ENCODE measurements around the gene NTRK3. TPM values are rescaled to one million over a fixed set of nuclear protein-coding genes. Genes with fewer than 3 reads are reported as not detected.

NTRK3 gene
- polyA plus RNA-seq, 1 donor (not counting 4 experiments of a cell fraction or from before 2014, with no cell fraction given), result not detected

DNA sequence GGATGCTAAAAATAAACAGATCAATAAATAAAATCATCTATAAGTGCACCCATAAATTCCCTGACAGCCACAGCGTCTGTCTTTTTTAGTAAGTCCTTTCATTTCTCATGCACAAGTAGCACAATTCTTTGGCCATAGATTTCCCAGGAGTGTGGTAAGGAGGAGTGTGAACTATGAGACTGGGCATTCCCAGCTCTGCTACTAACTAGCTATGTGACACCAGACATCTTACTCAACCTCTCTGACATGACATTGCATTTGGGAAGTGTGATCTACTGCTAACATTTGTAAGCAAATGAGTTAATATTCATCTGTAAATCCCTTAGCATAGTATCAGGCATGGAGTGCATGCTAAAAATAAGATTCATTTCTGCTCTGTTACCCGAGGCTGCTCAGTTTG lies 301.7 kb downstream of the NTRK3 start:
- H3K27ac ChIP-seq (ENCODE audit: control insufficient read depth, insufficient read depth, low read length), result no peak overlapping the region
- DNase-seq (ENCODE audit: low read depth, low spot score) (no peak), FAIRE-seq (no peak)
- no peaks in the 10 kb centered on the region for H3K79me2 ChIP-seq (ENCODE audit: control insufficient read depth, insufficient read depth, low read length)
- no peaks in the 10 kb centered on the region for H3K27me3 ChIP-seq (ENCODE audit: control insufficient read depth, extremely low read depth, insufficient read depth, low read length)
- no peaks in the 10 kb centered on the region for H3K36me3 ChIP-seq (ENCODE audit: control insufficient read depth in 2 of 2, extremely low read depth in 1 of 2, insufficient read depth in 2 of 2, low read length in 2 of 2)
- no peak overlapping the region for H3K4me2 ChIP-seq (ENCODE audit: control insufficient read depth, extremely low read depth, insufficient read depth, low read depth, low read length)
- peaks cover 5% of the 10 kb centered on the region for H3K9me3 ChIP-seq (ENCODE audit: control insufficient read depth, low read depth, low read length)
- no peak overlapping the region for H2AFZ ChIP-seq (ENCODE audit: control insufficient read depth, low read length)
- dilution Hi-C loops (cut with MboI; ENCODE audit: extremely low pct_ligation_motif_present, low sequenced_read_pairs), result no loop called here
- H3K4me1 ChIP-seq (ENCODE audit: control insufficient read depth, extremely low read depth, insufficient read depth, low read length), result no peaks in the 10 kb centered on the region
- H3K9me1 ChIP-seq (ENCODE audit: control insufficient read depth, extremely low read depth, insufficient read depth, low read length), result no peaks in the 10 kb centered on the region
- no peak for TF ChIP-seq EZH2 (IDR thresholded peaks at IDR 0.05; ENCODE audit: low read length)
- TF ChIP-seq, protein P1, sequence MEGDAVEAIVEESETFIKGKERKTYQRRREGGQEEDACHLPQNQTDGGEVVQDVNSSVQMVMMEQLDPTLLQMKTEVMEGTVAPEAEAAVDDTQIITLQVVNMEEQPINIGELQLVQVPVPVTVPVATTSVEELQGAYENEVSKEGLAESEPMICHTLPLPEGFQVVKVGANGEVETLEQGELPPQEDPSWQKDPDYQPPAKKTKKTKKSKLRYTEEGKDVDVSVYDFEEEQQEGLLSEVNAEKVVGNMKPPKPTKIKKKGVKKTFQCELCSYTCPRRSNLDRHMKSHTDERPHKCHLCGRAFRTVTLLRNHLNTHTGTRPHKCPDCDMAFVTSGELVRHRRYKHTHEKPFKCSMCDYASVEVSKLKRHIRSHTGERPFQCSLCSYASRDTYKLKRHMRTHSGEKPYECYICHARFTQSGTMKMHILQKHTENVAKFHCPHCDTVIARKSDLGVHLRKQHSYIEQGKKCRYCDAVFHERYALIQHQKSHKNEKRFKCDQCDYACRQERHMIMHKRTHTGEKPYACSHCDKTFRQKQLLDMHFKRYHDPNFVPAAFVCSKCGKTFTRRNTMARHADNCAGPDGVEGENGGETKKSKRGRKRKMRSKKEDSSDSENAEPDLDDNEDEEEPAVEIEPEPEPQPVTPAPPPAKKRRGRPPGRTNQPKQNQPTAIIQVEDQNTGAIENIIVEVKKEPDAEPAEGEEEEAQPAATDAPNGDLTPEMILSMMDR (optimal IDR thresholded peaks at IDR 0.05 in 1 of 3, IDR thresholded peaks at IDR 0.05 in 1 of 3, conservative IDR thresholded peaks at IDR 0.05 in 1 of 3; ENCODE audit: extremely low read depth in 1 of 3, insufficient read depth in 2 of 3, low read length in 3 of 3), result no peak
- no peaks in the 10 kb centered on the region for H4K20me1 ChIP-seq (ENCODE audit: control insufficient read depth, extremely low read depth, insufficient read depth, low read length)
- no peak overlapping the region for H3K4me3 ChIP-seq (ENCODE audit: control insufficient read depth in 2 of 3, extremely low read depth in 1 of 3, insufficient read depth in 2 of 3, low read depth in 1 of 3, low read length in 3 of 3)
- no peak overlapping the region for H3K9ac ChIP-seq (ENCODE audit: control insufficient read depth, extremely low read depth, insufficient read depth, low read length)

DNA sequence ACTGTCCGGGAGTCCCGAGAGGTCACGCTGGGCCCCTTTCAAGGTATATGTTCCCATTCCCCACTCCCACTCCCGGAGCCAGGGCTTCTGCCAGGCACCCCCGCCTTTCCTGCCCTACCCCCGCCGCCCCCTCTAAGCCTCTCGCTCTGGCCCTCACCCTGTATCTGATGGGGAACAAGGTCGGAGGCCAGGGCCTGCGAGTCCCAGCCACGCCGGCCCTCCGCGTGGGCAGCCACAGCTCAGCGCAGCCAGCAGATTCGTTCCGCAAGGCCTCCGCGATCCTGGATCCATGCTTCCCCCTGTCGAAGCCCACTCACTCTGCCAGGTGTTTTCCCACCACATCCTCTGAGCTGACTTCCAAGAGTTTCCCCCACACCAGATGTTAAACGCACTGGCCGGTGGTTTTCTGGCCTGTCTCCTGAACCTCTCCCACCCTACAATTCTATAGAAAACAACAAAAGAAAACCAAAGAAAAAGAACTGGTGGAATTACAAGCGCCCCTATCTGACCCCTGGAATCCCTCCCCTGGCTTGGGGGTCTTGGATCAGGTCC lies 303.7 kb downstream of the NTRK3 start:
- FAIRE-seq (no peak), DNase-seq (ENCODE audit: low read depth, low spot score) (no peak)
- no peak overlapping the region for H3K9ac ChIP-seq (ENCODE audit: control insufficient read depth, extremely low read depth, insufficient read depth, low read length)
- H2AFZ ChIP-seq (ENCODE audit: control insufficient read depth, low read length), result no peak overlapping the region
- dilution Hi-C loops (cut with MboI; ENCODE audit: extremely low pct_ligation_motif_present, low sequenced_read_pairs), result no loop called here
- no peaks in the 10 kb centered on the region for H3K4me1 ChIP-seq (ENCODE audit: control insufficient read depth, extremely low read depth, insufficient read depth, low read length)
- no peaks in the 10 kb centered on the region for H3K79me2 ChIP-seq (ENCODE audit: control insufficient read depth, insufficient read depth, low read length)
- H3K27ac ChIP-seq (ENCODE audit: control insufficient read depth, insufficient read depth, low read length), result no peak overlapping the region
- no peak overlapping the region for H3K4me3 ChIP-seq (ENCODE audit: control insufficient read depth in 2 of 3, extremely low read depth in 1 of 3, insufficient read depth in 2 of 3, low read depth in 1 of 3, low read length in 3 of 3)
- H3K9me1 ChIP-seq (ENCODE audit: control insufficient read depth, extremely low read depth, insufficient read depth, low read length), result no peaks in the 10 kb centered on the region
- no peak overlapping the region for H3K4me2 ChIP-seq (ENCODE audit: control insufficient read depth, extremely low read depth, insufficient read depth, low read depth, low read length)
- no peak for TF ChIP-seq EZH2 (IDR thresholded peaks at IDR 0.05; ENCODE audit: low read length)
- peaks cover 5% of the 10 kb centered on the region for H3K9me3 ChIP-seq (ENCODE audit: control insufficient read depth, low read depth, low read length)
- H3K27me3 ChIP-seq (ENCODE audit: control insufficient read depth, extremely low read depth, insufficient read depth, low read length), result no peaks in the 10 kb centered on the region
- no peaks in the 10 kb centered on the region for H4K20me1 ChIP-seq (ENCODE audit: control insufficient read depth, extremely low read depth, insufficient read depth, low read length)
- no peaks in the 10 kb centered on the region for H3K36me3 ChIP-seq (ENCODE audit: control insufficient read depth in 2 of 2, extremely low read depth in 1 of 2, insufficient read depth in 2 of 2, low read length in 2 of 2)
